Esophagus squamous epithelium (tissue), 4 donors: Measurements from ENCODE around the gene KIF18B.

Experiments
- POLR2A ChIP-seq, 4 donors: fragments of 450-650 bp; IDR thresholded peaks; one replicate each; pipeline ENCODE4 v1.6.1; 2017; ENCODE audit warnings: antibody characterized with exemption in 4 of 4, mild to moderate bottlenecking in 4 of 4, moderate library complexity in 3 of 4
- TF ChIP-seq, protein P1 (sequence below), 6 experiments: fragments of 450-650 bp in 4 of 6; fragments of 200-600 bp in 2 of 6; sonication (generic) in 2 of 6; IDR thresholded peaks; one replicate each; pipeline ENCODE4 v1.5.1; 2016 to 2019; ENCODE audit warnings: antibody characterized with exemption in 6 of 6, mild to moderate bottlenecking in 4 of 6, moderate library complexity in 4 of 6

DNA sequence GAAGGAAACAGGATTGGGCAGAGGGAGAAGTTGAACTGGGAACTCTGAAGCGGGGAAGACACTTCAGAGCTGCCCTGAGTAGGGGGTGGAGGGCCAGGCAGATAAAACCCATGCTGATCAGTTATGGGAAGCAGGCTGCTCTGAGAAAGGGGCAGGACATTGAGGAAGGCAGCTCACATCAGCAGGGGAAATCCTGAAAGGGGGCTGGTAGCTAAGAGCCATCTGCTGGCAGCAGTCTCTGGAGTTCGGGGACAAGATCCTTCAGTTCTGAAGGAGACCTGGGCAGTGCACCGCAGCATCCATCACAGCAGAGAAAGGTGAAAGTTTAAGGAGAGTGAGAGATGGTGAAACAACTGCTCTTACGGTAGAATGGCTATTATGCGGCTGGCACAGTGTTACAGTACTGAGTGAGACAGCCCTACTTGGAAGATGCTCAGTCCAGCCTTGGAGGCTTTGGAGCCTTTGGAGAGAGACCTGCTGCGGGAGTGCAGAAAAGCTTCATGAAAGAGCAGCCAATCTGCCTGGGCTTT lies 5.4 kb upstream of the KIF18B start:
- no peak for TF ChIP-seq POLR2A (IDR thresholded peaks at IDR 0.05)
- TF ChIP-seq, protein P1, sequence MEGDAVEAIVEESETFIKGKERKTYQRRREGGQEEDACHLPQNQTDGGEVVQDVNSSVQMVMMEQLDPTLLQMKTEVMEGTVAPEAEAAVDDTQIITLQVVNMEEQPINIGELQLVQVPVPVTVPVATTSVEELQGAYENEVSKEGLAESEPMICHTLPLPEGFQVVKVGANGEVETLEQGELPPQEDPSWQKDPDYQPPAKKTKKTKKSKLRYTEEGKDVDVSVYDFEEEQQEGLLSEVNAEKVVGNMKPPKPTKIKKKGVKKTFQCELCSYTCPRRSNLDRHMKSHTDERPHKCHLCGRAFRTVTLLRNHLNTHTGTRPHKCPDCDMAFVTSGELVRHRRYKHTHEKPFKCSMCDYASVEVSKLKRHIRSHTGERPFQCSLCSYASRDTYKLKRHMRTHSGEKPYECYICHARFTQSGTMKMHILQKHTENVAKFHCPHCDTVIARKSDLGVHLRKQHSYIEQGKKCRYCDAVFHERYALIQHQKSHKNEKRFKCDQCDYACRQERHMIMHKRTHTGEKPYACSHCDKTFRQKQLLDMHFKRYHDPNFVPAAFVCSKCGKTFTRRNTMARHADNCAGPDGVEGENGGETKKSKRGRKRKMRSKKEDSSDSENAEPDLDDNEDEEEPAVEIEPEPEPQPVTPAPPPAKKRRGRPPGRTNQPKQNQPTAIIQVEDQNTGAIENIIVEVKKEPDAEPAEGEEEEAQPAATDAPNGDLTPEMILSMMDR (IDR thresholded peaks at IDR 0.05) = no peak
